Hematopoietic multipotent progenitor cell treated with erythropoietin and hydrocortisone succinate and interleukin-3 and kit ligand, for 17 days (in vitro differentiated cells): ENCODE results near the gene NEK6.

ENCODE experiments used
- DNase-seq: peaks from one replicate; pipeline ENCODE4 v3.0.0-alpha.2; 2015; ENCODE audit warnings: low spot score

NEK6 gene

DNA sequence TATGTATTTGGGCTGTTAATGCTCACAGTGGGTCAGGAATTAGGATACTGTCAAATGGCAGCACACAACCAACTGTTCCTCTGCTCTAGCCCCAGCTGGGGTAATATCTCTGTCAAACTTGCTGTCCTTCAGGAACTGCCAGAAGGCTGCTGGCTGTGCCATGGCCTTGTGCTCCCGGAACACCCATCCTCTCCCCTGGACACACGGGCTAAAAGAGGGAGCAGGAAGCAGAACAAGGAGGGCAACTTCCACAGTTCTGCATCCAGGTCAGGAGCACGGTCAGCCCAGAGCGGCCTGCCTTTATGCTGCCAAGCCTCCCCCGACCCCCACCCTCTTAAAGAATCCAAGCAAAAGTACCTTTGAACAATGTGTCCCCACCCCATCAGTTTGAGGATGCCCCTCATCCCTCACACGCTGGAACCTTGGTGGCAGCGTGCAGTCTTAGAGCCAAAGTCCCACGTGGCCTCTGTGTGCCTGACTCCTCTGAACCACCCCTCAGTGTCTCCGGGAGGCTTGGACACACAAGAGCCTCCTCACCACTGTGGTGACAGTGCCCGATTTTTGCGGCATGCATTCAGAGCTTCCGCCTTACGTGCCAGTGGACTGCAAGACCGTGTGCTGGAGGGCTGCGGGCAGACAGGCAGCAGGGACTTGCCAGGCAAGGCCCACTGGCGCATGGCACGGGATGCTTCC, 96.7 kb downstream of the NEK6 start:
- no peak for DNase-seq

DNA sequence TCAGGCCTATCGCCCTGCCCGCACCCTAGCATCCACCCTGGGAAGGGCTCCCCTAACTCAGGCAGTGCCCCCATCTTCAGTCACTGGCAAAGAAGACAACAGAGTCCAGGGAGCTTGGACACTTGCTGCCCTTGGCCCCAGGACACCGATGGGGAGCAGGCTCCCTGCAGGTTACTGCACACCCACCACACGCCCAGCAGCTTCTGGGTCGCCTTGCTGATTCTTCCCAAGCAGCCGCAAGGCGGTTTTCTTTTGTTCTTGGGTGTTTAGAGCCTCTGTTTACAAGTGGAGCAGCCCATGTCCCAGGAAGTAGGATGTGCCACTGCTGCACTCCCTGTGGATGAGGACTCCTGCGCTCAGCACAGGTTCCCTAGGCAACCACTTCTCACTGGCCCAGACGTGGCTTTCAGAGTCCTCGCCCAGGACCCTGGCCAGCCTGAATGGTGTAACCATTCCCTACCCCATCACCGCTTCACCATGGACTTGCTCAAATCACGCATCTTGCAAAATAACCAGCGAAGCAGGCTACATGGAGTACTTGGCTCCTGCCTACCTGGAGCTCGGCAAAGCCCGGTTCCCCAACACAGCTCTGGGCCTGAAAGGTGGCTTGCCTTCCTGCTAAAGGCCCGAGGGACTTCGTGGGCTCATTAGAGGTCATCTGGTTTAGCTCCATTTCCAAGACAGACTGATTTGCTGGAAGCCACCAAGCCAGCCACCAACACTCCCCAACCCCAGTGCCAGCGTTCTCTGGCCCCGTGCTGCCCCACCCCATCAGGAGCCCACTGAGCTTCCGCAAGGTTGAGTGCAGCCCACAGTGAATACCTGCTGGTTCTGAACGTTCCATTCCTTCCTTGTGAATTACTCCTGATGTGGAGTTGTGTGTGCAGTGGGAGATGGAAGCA, 97.5 kb downstream of the NEK6 start:
- no peak for DNase-seq

DNA sequence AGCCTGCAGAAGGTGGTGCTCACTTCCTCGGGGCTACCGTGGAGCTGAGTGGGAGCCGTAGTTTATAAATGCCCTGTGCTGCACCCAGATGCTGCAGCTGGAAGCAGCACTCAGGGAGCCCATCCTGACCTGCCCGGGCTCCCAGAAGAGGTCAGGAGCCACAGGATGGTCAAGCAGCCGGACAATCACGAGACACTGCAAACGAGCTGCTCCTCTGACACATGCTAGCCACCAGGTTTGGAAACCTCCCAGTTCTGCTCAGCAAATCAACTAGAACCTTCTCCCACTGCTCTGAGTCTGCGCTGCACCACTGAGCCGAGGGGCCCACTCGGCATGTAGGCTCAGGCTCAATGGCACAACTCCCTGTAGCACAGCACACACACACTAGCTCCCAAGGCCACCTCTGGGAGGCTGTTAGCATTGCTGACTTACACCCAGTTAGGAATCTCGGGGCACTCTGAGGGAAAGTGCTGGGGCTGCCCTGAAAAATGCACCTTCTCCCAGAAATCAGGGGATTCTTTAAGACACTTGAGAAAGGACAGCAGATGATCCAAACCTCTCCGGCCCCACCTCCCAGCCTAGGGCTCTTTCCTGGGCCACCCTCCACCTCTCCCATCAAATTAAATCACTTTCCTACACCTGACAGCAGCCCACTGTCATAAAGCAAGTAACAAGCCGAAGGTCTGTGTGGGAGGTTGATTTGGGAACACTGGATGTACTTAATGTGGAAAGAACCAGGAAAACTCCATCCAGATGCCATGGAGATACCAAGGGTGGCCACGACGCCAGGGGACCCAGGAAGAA, 98.4 kb downstream of the NEK6 start:
- DNase-seq: no peak

DNA sequence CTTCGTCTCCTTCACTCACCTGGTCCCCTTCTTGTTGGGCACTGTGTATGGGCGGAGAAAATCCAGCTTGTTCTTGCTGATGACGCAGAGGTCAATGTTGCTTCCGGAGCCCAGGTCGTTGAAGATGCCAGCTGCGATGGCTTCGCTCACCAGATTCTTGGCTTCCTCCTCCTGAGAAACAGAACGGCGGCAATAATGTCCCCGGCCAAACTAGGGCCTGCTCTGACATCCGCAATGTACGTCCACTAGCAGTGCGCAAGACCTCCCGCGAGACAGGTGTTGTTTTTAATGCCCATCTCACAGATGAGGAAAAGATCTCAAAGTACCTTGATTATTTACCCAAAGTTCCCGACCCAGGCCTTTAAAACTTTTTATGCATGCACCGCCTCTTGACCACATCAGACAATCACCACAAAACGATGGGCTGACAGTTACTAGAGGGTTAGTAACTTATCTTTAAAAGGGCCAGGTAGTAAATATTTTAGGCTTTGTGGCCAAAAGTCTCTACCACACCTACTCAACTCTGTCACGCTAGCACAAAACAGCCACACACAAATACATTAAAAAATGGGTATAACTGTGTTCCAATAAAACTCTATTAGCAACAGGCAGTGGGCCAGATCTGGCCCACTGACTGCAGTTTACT, 99.1 kb downstream of the NEK6 start:
- DNase-seq: no peak

DNA sequence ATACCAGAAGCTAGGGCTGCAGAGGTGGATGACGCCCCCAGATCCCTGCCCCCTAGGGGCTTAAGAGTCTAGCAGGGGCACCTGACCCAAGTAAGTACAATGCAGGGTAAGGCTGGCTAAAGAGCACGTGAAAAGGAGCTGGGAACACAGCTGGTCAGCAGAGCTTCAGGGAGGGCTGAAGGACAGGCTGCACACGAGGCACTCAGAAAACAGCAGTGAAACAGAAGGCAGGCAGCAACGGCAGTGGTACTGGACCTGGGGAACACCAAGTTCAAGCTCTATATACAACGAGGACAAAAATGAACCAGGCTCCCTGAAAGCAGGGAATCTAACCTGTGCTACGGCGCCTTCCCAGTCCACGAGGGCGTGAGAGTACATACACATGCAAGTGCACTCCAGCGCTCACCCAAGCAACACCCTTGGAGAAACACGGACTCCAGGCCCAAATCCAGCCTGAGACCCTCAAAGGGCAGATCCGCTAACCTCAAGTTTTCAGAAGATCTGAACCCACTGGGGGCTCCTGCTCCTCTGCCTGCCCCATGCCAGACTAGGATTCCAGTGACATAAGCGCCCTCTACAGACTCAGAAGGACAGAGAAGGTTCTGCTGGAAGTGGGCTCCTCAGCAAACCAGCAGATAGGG, 100.1 kb downstream of the NEK6 start:
- no peak for DNase-seq

DNA sequence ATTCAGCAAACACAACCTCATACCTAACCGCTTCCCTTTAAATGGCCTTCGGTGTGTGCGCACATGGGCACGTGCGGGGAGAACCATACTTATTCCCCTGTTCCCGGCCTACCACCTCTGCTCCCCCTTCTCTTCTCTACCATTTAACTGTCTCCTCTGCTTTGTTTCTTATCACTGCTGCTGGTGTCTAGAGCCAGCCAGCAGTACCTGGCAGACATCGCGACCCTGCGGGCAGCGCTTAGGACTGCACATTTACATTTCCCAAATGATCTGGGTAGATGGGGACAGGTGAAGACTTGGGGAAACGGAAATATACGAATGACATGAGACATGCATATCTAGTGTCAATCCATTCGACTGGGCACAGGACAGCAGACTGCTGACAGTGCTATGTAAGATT, 100.9 kb downstream of the NEK6 start:
- no peak for DNase-seq

DNA sequence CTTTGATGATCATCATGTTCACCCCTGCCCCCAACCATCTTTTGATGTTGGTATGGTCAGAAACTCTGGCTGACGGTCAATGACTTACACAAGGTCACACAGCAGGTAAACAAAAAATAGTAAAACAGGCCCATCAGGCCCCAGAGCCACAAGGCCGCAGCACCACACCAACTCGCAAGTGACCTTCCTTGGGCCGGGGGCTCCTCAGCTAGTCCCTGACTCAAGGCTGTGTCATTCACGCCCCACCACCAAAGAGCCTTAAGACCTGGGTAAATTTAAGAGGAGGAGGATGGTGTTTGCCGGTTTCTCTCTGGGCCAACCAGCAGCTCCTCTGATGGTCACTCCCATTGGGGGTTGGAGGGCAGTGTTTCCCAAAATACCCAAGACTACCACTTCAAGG, 101.7 kb downstream of the NEK6 start:
- no peak for DNase-seq

DNA sequence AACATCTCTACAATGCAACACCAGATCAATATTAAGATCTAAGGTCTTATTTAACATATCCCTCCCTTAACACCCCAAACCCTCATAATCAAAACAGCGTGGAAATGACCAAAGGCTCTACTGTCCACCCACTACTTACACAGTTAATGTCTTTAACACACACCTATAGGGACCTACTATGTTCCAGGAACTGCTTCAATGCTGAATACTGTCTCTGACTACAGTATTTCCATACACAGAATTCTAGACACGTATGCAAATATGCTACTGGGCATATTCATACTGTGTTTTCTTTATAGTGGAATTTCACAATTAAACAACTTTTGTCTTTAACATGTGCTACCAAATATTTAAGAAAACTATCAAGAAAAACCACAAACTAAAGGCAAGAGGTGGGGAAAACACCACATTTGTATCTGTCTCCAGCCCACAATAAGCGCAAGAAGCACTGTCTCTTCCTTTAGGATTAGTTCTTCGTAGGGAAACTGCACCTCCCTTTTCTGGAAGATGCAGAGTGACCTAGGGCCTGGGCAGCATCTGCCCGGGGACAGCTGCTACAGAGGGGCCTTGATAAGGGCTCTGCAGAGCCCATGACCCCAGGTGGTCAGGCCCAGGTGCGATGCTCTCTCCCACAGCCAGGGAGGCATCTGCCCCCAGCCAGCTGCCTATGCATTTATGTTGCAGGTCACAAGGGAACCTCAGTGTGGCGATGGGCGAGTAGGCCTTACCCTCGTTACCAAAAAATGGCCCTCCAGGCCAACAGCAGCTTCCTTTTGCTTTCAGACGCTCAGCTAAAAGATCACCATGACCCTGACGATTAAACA, 102.3 kb downstream of the NEK6 start:
- DNase-seq: no peak

DNA sequence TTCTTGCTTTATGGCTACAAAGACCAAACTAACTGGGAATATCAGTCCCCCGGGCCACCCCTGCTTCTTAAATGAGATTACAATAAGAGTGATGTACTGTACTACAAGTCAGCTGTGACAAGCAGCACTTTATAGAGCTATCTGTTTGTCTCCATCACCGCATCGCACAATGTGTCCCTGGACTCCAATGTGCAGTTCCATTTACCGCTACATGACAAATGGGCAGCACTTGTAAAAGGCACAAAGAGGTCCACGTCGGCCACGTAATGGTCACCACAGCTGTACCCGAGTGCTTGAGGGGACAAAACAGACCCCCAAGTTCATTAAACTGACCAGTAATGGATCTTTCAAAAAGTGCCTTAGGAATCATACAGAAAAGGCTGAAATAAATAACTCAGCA, 103.4 kb downstream of the NEK6 start:
- DNase-seq: no peak

DNA sequence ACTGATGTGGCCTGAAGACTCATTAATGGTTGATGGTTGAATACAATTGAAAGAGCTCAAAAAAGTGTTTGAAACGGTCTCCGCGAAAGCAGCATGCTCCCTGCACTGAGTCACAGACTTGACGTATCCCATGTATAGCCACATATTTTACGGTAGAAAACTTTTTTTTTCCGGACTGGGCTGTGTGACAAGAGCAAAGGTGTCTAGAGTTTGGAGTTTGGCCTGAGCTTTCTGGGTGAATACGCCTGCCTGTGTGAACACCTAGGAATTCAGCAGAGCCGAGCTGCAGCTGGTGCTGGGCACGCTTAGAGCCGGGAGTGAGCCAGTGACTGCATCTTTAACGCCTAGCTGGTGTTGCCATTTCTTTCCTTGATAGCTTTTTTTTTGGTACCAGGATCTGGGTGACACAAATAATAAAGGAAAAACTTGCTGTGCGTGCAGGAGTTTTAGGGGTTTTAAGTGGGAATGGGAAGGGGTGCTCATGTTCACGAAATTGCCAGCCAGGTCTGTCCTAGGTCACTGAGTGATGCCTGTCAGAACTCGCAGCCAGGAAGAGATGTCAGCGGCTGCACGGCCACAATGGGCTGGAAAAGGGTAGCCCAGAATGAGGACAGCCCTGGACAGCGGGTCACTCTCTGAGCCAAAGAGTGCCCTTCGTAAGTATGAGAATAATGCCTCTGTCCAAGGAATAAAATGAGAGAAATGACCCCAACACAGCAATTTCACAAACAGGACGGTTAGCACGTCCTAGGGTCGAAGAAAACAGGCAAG, 105.8 kb downstream of the NEK6 start:
- no peak for DNase-seq

DNA sequence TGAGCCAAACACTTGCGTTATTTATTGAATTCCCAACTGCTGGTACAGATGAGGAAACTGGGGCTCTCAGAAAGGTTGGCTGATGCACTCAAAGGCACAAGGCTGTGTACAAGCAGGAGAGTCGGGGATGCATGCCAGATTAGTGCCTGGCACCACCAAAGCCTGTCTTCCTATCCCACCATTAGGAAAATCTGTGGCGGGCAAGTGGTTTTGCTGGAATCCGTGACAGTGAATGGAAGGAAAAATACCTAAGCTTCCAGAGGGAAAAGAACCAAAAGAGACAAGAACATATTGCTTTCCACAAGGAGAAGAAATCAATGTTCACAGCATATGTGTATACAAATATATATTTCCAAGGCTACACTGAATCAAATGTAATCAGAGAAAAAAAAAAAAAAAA, 106.4 kb downstream of the NEK6 start:
- DNase-seq: no peak

DNA sequence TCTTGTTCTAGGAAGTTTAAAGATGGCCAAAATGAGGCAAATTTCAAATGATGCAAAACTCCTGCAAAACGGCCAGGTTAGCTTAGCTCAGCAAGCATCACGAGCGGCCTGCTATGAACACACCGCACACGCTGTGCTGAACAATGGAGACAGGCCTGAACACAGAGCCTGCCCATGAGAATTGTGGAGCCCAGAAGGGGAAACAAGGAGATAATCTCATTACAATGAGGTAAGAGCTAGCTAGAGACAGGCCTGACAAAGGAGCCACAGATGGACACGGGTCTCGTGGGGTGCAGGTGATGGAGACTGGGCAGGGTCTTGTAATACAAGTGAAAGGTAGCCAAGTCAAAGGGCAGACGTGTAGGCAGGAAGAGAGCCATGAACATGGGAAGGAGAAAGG, 107.3 kb downstream of the NEK6 start:
- no peak for DNase-seq

DNA sequence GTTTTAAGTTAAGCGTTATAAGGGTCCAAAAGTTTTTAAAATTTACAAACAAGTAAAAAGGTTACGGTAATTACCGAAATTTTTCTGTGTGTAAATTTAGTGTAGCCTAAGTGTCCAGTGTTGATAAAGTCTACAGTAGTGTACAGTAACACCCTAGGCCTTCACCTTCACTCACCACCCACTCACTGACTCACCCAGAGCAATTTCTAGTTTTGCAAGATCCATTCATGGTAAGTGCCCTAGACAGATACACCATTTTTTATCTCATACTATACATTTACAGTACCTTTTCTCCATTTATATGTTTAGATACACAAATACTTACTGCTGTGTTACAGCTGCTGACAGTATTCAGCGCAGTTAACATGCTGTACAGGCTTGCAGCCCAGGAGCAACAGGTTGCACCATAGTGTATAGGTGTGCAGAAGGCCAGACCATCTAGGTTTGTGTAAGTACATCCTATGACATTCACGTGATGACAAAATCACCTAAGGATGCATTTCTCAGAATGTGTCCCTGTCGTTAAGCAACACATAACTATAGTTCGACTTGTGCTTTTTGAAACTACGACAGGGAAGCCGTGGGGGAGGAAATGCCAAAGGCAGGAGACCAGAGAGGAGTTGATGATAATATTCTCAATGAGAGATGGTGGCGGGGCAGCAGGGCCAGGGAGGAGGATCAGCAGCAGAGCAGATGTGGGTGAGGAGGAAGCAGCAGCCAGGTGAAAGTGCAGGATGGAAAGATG, 108.9 kb downstream of the NEK6 start:
- no peak for DNase-seq

DNA sequence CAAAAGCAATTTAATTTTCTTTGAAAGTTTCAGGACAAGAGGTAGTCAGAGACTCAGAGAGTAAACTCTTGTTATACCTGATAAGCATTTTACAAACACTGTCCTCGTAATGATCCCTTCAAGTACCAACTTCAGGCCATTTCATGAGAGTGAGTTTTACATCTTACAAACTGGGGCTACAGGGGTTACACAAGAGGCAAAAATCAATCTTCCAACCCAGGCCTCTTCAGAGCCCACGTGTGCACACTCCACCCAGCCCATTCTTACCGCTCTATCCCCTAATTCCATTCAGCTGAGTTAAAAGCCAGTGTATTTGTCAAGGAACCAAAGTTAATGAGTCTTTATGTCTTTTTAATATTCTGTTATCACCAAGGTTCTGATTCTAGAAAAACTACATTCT, 110.9 kb downstream of the NEK6 start:
- DNase-seq: no peak

DNA sequence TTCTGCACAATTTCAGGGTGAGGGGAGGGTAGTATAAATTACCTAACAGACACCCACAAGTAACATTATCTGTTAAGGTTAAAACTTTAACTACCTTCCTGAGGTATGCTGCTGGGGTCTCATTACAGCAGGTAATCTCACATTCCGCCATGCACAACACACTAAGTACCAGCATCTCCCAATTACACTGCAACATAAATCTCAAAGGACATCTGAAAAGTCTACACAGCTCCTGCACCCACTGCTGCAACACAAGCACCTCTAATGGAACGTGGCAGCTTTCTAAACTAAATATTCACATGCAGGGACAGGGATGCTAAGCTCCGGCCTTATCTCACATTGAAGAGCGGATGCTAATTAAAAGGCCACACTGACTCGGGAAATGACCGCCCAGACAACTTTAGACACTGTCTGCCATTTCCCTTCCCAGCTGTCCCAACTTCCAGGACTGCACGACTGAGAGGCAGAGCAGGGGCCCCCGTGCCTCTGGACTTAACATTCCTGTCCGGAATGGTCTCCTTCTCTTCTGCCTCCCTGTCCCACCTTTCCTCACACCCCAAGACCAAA, 111.6 kb downstream of the NEK6 start:
- no peak for DNase-seq

DNA sequence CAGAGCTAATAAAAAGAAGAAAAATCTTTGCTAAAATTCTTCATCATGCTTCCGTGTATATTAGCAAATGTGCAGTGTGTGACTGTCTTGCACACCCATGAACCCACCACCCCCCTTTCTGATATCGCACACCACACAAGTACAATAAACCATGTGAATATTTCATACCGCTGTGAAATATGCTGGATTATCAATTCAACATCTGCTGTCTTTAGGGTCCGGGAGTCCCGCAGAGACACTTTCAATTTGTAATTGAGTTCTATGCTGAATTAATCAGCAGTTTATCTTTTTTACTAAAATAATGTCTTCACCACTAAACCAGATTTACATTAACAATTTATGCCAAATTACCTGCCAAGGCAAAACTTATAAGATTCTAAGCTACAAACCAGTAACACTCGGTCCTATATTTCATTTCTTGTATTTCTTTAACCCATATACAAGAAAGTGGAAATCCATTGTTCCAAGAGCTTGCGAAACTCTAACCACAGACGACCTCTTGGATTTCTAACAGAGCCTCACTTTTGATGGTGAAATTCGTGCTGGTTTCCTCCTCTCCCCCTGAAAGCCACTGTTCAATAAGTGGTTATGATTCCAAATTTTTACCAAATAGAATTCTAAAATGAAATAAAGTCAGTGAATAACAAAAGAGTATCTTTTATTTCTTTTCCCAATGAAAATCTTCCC, 113.3 kb downstream of the NEK6 start:
- DNase-seq: no peak

DNA sequence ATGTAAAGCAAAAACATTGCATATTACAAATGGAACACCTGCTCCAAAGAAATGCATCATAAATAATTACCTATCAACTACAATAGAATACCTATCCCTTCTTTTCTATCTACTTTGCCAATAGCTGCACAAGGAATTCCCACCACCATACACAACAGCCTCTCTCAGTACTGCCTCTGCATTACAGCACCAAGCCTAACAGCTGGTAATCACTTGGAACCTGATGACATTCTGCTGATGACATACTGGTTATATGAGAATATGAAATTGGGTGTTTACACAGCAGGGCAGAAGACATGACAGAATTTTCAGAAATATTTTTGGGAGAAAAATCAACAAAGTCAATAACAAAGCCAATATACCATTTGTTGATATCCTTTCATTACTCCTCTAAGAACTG, 114.3 kb downstream of the NEK6 start:
- DNase-seq: no peak

DNA sequence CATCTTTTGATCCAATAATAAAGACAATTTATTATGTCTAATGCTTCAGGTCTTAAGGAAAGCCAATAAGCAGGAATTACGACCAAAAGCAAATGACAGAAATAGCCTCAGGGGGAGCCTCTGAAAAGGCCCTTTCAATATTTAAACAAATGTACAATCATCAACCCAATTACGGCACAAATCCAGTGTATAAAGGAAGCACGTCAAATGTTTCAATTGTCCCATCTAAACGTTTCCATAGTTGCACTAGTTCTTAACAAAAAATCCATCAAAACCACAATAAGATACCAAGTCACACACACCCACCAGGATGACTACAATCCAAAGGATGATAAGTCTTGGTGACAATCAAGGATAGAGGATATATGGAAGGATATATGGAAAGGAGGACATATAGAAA, 115.6 kb downstream of the NEK6 start:
- DNase-seq: no peak
